ENCODE results near the gene MTHFD2L.

DNA sequence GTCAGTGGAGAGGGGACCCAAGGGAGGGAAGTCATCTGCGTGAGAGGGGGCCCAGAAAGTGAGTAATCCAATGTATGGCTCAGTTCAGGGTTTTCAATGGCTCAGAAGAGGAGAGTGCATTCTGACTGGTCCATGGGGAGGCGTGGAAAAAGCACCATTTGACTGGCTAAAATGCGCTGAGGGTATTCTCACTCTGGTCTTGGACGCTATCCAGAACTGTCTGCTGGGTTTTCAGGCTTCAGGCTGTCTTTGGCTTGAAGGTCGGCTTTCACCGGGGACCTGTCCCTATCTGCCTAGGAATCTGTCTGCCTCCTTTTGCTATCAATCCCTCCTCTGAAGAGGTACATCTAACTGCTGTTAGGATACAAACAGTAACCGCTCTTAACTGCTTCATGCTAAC, 176.7 kb downstream of the MTHFD2L start:
- TF ChIP-seq, protein P1, sequence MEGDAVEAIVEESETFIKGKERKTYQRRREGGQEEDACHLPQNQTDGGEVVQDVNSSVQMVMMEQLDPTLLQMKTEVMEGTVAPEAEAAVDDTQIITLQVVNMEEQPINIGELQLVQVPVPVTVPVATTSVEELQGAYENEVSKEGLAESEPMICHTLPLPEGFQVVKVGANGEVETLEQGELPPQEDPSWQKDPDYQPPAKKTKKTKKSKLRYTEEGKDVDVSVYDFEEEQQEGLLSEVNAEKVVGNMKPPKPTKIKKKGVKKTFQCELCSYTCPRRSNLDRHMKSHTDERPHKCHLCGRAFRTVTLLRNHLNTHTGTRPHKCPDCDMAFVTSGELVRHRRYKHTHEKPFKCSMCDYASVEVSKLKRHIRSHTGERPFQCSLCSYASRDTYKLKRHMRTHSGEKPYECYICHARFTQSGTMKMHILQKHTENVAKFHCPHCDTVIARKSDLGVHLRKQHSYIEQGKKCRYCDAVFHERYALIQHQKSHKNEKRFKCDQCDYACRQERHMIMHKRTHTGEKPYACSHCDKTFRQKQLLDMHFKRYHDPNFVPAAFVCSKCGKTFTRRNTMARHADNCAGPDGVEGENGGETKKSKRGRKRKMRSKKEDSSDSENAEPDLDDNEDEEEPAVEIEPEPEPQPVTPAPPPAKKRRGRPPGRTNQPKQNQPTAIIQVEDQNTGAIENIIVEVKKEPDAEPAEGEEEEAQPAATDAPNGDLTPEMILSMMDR (IDR thresholded peaks at IDR 0.05; ENCODE audit: insufficient read depth, low read depth, low read length), result no peak
- TF ChIP-seq EZH2 (IDR thresholded peaks at IDR 0.05; ENCODE audit: insufficient read depth, low read length), result no peak
